T-helper 9 cell (primary cell): ENCODE results near the gene PRPF39.
"Not testable (repeated sequence)": the region's sequence is repeated elsewhere in the genome, so short reads cannot be mapped to it uniquely, and the experiment has no call there.

Source experiments
- DNase-seq: peaks from one replicate; pipeline ENCODE4 v3.0.0-alpha.2; 2020
- total RNA-seq, 2 donors: gene quantifications; one replicate each; lab custom pipeline; 2026; lab: John Stamatoyannopoulos, UW

Gene PRPF39, protein sequence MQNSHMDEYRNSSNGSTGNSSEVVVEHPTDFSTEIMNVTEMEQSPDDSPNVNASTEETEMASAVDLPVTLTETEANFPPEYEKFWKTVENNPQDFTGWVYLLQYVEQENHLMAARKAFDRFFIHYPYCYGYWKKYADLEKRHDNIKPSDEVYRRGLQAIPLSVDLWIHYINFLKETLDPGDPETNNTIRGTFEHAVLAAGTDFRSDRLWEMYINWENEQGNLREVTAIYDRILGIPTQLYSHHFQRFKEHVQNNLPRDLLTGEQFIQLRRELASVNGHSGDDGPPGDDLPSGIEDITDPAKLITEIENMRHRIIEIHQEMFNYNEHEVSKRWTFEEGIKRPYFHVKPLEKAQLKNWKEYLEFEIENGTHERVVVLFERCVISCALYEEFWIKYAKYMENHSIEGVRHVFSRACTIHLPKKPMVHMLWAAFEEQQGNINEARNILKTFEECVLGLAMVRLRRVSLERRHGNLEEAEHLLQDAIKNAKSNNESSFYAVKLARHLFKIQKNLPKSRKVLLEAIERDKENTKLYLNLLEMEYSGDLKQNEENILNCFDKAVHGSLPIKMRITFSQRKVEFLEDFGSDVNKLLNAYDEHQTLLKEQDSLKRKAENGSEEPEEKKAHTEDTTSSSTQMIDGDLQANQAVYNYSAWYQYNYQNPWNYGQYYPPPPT
- 70.7 to 95.4 reads per million in 2 donors for total RNA-seq

DNA sequence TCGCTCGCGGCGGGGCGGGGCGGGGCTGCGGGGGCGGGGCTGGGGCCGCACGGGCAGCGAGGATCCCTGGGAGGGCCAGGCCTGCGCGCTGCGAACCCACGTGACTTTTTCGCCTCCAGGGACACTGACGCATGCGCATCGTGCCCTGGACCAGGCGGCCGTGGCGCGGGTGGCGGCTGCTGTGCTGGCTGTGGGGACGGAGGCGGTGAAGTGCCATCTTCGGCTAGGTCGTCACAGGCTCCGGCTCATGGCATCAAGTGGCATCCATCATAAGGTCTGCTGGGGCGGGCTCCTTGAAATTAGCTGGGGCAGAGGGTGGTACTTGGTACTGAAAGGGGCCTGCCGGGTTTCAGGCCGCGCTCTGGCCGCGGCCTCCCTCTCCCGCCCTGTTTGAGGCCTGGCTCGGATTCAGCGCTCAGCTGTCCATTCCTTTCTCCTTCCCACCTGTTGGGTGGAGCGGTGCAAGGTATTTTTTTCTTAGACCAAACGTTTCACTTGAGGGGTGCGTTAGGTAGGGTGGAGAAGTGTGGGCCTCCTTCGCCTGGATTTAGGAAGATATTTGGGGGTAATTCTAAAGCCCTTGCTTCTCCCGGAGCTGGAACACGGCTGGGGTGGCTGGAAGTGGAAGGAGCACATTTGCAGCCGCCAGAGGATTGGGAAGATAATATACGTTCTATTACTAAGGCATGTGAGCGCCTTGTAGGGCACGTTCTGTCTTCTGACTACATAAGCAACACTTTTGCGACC is at the start of gene PRPF39:
PRPF39 (plus strand) TSS at position 141 of the 747 bp plus-strand sequence. CDS start 11,124 bp downstream, outside the sequence.
- DNase-seq = peak; percentile 93

GRCh38 chr14:45034730-45035129 is 49.2 kb upstream of the PRPF39 start:
- no peak for DNase-seq

DNA sequence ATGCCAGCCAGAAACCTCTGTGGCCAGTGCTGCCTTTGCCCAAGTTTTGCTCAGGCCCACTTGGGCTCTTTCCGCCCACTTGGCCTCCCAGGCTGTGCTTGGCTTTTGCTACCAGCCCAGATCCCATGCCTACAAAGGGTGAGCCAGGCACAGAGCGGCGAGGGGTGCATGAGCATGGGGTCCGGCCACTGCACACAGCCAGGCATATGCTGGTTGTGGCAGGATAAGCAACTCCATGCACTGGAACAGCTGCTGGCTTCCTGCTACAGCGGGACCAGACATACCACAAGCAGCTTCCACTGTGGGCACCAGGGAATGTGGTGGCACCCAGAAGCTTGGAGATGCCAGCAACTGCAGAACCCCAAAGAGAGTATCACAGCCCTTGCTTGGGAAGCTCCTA is 45.7 kb upstream of the PRPF39 start:
- DNase-seq = no peak

- no peak for DNase-seq
Observed at GRCh38 chr14:45038865-45039264, 45.1 kb upstream of the PRPF39 start.

- no peak for DNase-seq
Observed at GRCh38 chr14:45039390-45039789, 44.5 kb upstream of the PRPF39 start.

DNA sequence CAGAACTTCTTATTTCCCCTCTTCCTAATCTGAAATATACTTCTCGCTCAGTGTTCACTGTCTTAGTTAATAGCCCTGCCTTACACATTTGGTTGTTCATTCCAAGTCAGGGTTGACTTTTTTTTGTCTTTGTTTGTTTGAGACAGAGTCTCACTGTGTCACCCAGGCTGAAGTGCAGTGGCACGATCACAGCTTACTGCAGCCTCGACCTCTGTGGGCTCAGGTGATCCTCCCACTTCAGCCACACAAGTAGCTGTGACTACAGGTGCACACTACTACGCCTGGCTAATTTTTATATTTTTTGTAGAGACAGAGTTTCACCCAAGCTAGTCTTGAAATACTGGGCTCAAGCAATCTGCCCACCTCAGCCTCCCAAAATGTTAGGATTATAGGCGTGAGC is 42.3 kb upstream of the PRPF39 start:
- no peak for DNase-seq

DNA sequence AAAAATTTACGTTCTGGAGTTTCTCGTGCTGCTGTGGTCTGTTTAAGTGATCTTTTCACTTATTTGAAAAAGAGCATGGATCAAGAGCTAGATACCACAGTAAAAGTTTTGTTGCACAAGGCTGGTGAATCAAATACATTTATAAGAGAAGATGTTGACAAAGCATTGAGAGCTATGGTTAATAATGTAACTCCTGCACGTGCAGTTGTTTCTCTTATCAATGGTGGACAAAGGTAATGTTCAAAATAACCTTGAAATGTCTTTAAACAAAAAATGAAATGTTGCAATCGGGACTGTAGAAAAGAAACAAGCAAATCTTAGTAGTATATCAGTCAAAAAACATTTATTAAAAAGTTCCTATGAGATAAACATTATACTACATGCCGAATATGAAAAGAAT is 39.3 kb upstream of the PRPF39 start:
- no peak for DNase-seq

DNA sequence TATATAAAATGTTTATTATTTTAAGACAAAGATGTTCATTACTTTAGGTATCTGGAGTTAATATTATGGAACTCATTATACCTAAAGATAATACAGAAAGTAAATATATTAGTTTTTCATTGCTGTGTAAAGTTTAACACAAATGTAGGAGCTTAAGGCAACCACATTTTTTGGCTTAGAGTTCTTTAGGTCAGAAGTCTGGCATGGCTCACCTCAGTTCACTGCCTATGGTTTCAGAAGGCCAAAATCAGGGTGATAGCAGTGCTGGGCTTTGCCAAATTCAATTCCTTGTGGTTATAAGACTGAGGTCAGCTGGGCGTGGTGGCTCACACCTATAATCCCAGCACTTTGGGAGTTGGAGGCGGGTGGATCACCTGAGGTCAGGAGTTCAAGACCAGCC is 35.5 kb upstream of the PRPF39 start:
- no peak for DNase-seq

DNA sequence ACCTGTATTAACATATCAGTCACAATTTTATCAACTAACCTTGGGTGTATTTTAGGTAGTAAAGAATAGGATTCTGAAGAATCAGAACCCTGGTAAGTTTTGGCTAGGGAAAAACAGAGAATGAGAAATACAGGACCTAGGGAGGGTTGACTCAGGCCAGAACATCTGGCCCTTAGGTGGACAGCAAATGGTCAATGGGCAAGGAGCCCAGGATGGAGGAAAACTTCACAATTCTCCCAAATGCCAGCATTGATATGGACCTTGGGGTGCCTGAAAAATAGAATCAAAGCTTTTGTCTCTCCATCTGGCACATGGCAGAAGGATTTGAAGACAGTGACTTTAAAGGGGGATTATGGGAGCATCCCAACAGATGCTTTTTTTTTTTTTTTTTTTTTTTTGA is 32.7 kb upstream of the PRPF39 start:
- DNase-seq = no peak

DNA sequence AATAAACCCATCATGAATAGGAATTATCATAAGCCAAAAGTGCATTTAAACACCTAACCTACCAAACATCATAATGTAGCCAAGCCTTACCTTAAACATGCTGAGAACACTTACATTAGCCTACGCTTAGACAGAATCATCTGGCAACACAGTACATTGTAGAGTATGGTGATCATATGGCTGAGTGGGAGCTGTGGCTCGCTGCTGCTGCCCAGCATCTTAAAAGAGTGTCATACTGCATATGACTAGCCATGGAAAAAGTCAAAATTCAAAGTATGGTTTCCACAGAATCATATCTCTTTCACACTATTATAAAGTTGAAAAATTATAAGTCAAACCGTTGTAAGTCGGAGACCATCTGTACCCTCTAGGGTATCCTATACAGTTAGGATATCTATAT is 32.0 kb upstream of the PRPF39 start:
- no peak for DNase-seq

DNA sequence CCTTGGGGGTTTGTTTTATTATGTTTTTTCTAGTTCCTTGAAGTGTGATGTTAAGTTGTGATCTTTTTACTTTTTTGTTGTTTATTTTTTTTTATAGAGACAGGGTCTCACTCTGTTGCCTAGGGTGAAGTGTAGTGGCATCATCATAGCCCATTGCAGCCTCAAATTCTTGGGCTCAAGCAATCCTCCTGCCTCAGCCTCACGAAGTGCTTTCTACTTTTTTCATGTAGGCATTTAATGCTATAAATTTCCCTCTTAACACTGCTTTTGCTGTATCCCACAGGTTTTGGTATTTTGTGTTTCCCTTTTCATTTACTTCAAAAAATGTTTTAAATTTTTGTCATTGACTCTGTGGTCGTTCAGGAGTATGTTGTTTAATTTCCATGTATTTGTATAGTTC is 26.6 kb upstream of the PRPF39 start:
- DNase-seq = no peak

DNA sequence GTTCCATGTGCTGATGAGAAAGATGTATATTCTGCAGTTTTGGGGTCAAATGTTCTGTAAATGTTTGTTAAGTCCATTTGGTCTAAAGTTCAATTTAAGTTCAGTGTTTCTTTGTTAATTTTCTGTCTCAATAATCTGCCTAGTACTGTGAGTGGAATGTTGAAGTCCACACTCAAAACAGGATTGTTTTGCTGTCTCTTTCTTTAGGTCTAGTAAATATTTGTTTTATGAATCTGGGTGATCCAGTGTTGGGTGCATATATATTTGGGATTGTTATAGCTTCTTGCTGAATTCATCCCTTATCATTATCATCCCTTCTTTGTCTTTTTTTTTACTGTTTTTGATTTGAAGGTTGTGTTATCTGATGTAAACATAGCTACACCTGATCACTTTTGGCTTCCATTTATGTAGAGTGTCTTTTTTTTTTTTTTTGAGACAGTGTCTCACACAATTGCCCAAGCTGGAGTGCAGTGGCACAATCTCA is 26.0 kb upstream of the PRPF39 start:
- no peak for DNase-seq

- no peak for DNase-seq
Observed at GRCh38 chr14:45060551-45060950, 23.4 kb upstream of the PRPF39 start.

- DNase-seq = no peak
Observed at GRCh38 chr14:45065540-45065939, 18.4 kb upstream of the PRPF39 start.

GRCh38 chr14:45065956-45066355 is 18.0 kb upstream of the PRPF39 start:
- no peak for DNase-seq

DNA sequence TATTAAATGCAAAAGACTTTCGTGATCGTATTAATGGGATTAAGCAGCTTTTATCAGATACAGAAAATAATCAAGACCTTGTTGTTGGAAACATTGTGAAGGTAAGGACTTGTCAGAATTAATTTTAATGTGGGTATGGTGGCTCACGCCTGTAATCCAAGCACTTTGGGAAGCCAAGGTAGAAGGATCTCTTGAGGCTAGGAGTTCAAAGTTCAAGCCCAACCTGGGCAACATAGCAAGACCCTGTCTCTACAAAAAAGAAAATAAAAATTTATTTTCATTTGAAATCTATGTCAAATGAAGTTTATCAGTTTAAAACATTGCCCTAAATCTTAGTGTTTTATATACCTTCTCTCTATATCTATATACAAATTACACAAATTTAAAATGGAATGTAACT is 17.2 kb upstream of the PRPF39 start:
- no peak for DNase-seq

GRCh38 chr14:45068396-45068795 is 15.5 kb upstream of the PRPF39 start:
- DNase-seq = no peak

DNA sequence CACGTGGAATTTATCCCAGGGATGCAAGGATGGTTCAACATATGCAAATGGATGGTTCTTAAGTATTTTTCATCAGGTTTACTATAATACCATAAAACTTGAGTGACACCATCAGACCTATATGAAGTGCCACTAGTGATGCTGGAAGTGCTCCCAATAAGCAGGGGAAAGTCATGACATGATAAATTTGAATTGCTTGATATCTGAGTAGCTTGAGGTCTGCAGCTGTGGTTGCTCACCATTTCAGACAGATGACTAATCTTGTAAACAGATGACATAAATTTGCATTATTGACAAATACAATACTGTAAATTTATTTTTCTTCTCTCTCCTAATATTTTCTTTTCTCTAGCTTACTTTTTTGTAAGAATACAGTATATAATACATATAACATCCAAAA is 13.7 kb upstream of the PRPF39 start:
- no peak for DNase-seq

DNA sequence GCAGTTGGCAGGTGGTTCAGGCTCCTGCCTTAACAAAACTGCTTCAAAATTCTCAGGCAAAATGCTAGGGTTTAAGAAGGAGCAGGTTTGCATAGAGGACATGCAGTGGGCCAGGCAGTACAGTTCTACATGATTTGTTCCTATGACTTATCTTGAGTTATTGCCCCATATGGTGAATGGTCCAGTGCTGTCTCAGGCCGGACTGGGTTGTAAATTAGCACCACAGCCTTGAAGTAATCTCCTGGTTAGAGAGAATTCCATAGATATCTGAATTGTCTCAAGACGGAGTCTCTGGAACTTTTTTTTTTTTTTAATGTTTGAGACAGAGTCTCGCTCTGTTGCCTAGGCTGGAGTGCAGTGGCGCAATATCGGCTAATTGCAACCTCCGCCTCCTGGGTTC is 11.8 kb upstream of the PRPF39 start:
- no peak for DNase-seq

DNA sequence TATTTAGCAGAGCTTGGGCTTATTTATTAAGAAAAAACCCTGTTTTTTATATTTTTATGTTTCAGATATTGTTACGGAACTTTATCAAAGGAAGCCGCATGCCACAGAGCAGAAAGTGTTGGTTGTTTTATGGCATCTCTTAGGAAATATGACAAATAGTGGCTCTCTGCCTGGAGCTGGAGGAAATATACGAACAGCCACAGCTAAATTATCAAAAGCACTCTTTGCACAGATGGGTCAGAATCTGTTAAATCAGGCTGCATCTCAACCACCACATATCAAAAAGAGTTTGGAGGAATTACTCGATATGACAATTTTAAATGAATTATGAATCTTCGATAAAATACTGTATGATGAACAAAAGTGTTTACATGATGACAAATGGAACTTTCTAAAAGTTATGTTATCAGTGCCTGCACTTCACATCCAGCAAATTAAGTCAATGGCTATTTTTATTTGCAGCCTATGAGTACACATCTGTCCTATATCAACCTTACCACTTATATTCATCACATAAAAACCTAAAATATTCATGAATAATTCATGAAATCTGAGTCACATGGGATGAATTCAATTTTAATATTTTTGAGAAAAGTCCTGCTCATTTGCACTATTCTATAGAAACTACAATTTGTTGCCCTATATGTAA is 10.6 kb upstream of the PRPF39 start:
- DNase-seq = no peak

DNA sequence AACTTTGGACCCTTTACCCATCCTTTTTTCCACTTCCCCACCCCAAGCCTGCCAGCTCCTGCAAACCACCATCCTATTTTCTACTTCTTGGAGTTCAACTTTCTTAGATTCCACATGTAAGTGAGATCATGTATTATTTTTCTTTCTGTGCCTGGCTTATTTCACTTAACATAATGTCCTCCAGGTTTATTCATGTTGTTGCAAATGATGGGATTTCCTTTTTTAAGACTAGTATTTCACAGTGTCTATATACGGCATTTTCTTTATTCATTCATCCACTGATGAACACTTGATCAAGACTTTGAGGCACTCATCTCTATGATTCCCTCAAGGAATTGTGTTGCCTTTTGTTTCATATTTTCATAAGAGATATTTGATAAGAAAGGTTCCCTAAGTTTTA is 5.6 kb upstream of the PRPF39 start:
- DNase-seq = no peak

- DNase-seq = not testable (repeated sequence)
Observed at GRCh38 chr14:45080416-45080968, 3.4 kb upstream of the PRPF39 start.

DNA sequence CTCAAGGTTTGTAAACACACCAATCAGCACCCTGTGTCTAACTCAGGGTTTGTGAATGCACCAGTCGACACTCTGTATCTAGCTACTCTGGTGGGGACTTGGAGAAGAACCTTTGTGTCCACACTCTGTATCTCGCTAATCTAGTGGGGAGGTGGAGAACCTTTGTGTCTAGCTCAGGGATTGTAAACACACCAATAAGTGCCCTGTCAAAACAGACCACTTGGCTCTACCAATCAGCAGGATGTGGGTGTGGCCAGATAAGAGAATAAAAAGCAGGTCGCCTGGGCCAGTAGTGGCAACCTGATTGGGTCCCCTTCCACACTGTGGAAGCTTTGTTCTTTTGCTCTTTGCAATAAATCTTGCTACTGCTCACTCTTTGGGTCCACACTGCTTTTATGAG is 2.8 kb upstream of the PRPF39 start:
- not testable (repeated sequence) for DNase-seq
